ENCODE data around the gene CDC42EP4.

GRCh38 chr17:73267648-73268537, 43.9 kb downstream of the CDC42EP4 start:
- TF ChIP-seq CTCF (conservative IDR thresholded peaks at IDR 0.05 in 1 of 2, IDR thresholded peaks at IDR 0.05 in 1 of 2; ENCODE audit: low read depth in 1 of 2, low read length in 2 of 2) (no peak), EZH2 (IDR thresholded peaks at IDR 0.05; ENCODE audit: low read length, missing control alignments) (no peak)

Data from fibroblast of lung (primary cell).